Thyroid gland (tissue), 4 donors: ENCODE results near the gene CEP97.
"Not testable (repeated sequence)": the region's sequence is repeated elsewhere in the genome, so short reads cannot be mapped to it uniquely, and the experiment has no call there.

ENCODE experiments used
- CTCF ChIP-seq, 6 experiments: fragments of 200-600 bp in 3 of 6; fragments of 450-650 bp in 3 of 6; sonication (generic) in 3 of 6; IDR thresholded peaks; one replicate each; pipeline ENCODE4 v1.5.1; 2016 to 2019; ENCODE audit warnings: antibody characterized with exemption in 6 of 6, mild to moderate bottlenecking in 2 of 6, inconsistent platforms in 1 of 6, moderate library complexity in 1 of 6
- POLR2A ChIP-seq, 2 donors: fragments of 450-650 bp; IDR thresholded peaks; one replicate each; pipeline ENCODE4 v1.6.1; 2017; ENCODE audit warnings: antibody characterized with exemption in 2 of 2, mild to moderate bottlenecking in 2 of 2, moderate library complexity in 1 of 2

GRCh38 chr3:101678837-101679236, 45.6 kb upstream of the CEP97 start:
- TF ChIP-seq CTCF, POLR2A (IDR thresholded peaks at IDR 0.05): not testable (repeated sequence)
